ENCODE data around the gene SUPT20HL1.
"Not testable (repeated sequence)": the region's sequence is repeated elsewhere in the genome, so short reads cannot be mapped to it uniquely, and the experiment has no call there.

SUPT20HL1 gene

GRCh38 chrX:24360272-24360671 is at the start of gene SUPT20HL1:
SUPT20HL1 (plus strand) TSS chrX:24360639; CDS start chrX:24362761, 2,122 bp downstream.
- ChIA-PET CTCF (interaction anchor here (0.9 kb wide), 1 partner anchor 10 kb away, joined by 3 read pairs; no protein-coding TSS in a partner anchor), POLR2A (no interaction called here)
- DNase-seq (ENCODE audit: extremely low spot score): no peak
- TF ChIP-seq NFRKB (IDR thresholded peaks at IDR 0.05) (no peak), PKNOX1 (IDR thresholded peaks at IDR 0.05) (no peak), L3MBTL2 (conservative IDR thresholded peaks at IDR 0.05) (no peak), FOXM1 (IDR thresholded peaks at IDR 0.05; ENCODE audit: borderline replicate concordance) (no peak), ARNT (IDR thresholded peaks at IDR 0.05) (no peak), LEF1 (IDR thresholded peaks at IDR 0.05; ENCODE audit: borderline replicate concordance) (no peak), ELF4 (IDR thresholded peaks at IDR 0.05) (no peak), ZNF384 (IDR thresholded peaks at IDR 0.05) (no peak), FOXK2 (IDR thresholded peaks at IDR 0.05) (no peak), HDGF (IDR thresholded peaks at IDR 0.05; ENCODE audit: borderline replicate concordance) (no peak), SP1 (IDR thresholded peaks at IDR 0.05) (no peak), FOXA1 (IDR thresholded peaks at IDR 0.05) (no peak), CTBP1 (IDR thresholded peaks at IDR 0.05; ENCODE audit: borderline replicate concordance) (no peak), SUZ12 (IDR thresholded peaks at IDR 0.05) (no peak), BHLHE40 (IDR thresholded peaks at IDR 0.05; ENCODE audit: borderline replicate concordance) (no peak), TARDBP (IDR thresholded peaks at IDR 0.05) (no peak)

GRCh38 chrX:24310916-24311315 is 49.5 kb upstream of the SUPT20HL1 start:
- CTCF ChIA-PET; DNase-seq (ENCODE audit: extremely low spot score); POLR2A ChIA-PET: not testable (repeated sequence)

- CTCF ChIA-PET; POLR2A ChIA-PET; DNase-seq (ENCODE audit: extremely low spot score): not testable (repeated sequence)
Measured at GRCh38 chrX:24311507-24312248, 48.8 kb upstream of the SUPT20HL1 start.

- DNase-seq (ENCODE audit: extremely low spot score); CTCF ChIA-PET; POLR2A ChIA-PET: not testable (repeated sequence)
Measured at GRCh38 chrX:24312249-24312607, 48.2 kb upstream of the SUPT20HL1 start.

- ChIA-PET CTCF (no interaction called here), POLR2A (no interaction called here)
- no peak for TF ChIP-seq ZNF384 (IDR thresholded peaks at IDR 0.05)
- TF ChIP-seq FOXM1 (IDR thresholded peaks at IDR 0.05; ENCODE audit: borderline replicate concordance): no peak
- no peak for TF ChIP-seq HDGF (IDR thresholded peaks at IDR 0.05; ENCODE audit: borderline replicate concordance)
- no peak for TF ChIP-seq CTBP1 (IDR thresholded peaks at IDR 0.05; ENCODE audit: borderline replicate concordance)
- no peak for TF ChIP-seq L3MBTL2 (conservative IDR thresholded peaks at IDR 0.05)
- TF ChIP-seq SP1 (IDR thresholded peaks at IDR 0.05): no peak
- no peak for TF ChIP-seq SUZ12 (IDR thresholded peaks at IDR 0.05)
- no peak for TF ChIP-seq ARNT (IDR thresholded peaks at IDR 0.05)
- TF ChIP-seq PKNOX1 (IDR thresholded peaks at IDR 0.05): no peak
- no peak for TF ChIP-seq BHLHE40 (IDR thresholded peaks at IDR 0.05; ENCODE audit: borderline replicate concordance)
- no peak for TF ChIP-seq FOXK2 (IDR thresholded peaks at IDR 0.05)
- TF ChIP-seq NFRKB (IDR thresholded peaks at IDR 0.05): no peak
- TF ChIP-seq TARDBP (IDR thresholded peaks at IDR 0.05): no peak
- TF ChIP-seq ELF4 (IDR thresholded peaks at IDR 0.05): no peak
- TF ChIP-seq FOXA1 (IDR thresholded peaks at IDR 0.05): no peak
- TF ChIP-seq LEF1 (IDR thresholded peaks at IDR 0.05; ENCODE audit: borderline replicate concordance): no peak
- no peak for DNase-seq (ENCODE audit: extremely low spot score)
Measured at GRCh38 chrX:24314019-24314635, 46.3 kb upstream of the SUPT20HL1 start, which contains the start of gene SUPT20HL2. SUPT20HL2 (minus strand) TSS chrX:24314069; CDS start chrX:24313315, 754 bp downstream.

GRCh38 chrX:24316111-24316510 is 44.3 kb upstream of the SUPT20HL1 start:
- ChIA-PET POLR2A (no interaction called here), CTCF (no interaction called here)
- no peak for TF ChIP-seq TARDBP (IDR thresholded peaks at IDR 0.05)
- no peak for TF ChIP-seq SUZ12 (IDR thresholded peaks at IDR 0.05)
- no peak for TF ChIP-seq PKNOX1 (IDR thresholded peaks at IDR 0.05)
- TF ChIP-seq FOXK2 (IDR thresholded peaks at IDR 0.05): no peak
- no peak for TF ChIP-seq FOXM1 (IDR thresholded peaks at IDR 0.05; ENCODE audit: borderline replicate concordance)
- no peak for TF ChIP-seq NFRKB (IDR thresholded peaks at IDR 0.05)
- TF ChIP-seq ZNF384 (IDR thresholded peaks at IDR 0.05): no peak
- no peak for DNase-seq (ENCODE audit: extremely low spot score)

GRCh38 chrX:24317567-24317966 is 42.9 kb upstream of the SUPT20HL1 start:
- no peak for DNase-seq (ENCODE audit: extremely low spot score)
- ChIA-PET CTCF (no interaction called here), POLR2A (no interaction called here)
- TF ChIP-seq ELF4 (IDR thresholded peaks at IDR 0.05) (no peak), FOXK2 (IDR thresholded peaks at IDR 0.05) (no peak), FOXA1 (IDR thresholded peaks at IDR 0.05) (no peak), NFRKB (IDR thresholded peaks at IDR 0.05) (no peak), BHLHE40 (IDR thresholded peaks at IDR 0.05; ENCODE audit: borderline replicate concordance) (no peak), PKNOX1 (IDR thresholded peaks at IDR 0.05) (no peak)
